ENCODE measurements around the gene PRKAG2.
A peak's percentile ranks its signal among the peaks of the same experiment; 100 is the strongest.

Gene PRKAG2

GRCh38 chr7:151813997-151814396 is 62.9 kb downstream of the PRKAG2 start:
- Histone ChIP-seq H3K4me3 (ENCODE audit: low read length in 2 of 2) (no peak overlapping the region), H2AK5ac (ENCODE audit: low read depth, low read length) (no peak overlapping the region), H3K4me2 (ENCODE audit: insufficient read depth, low read length, poor library complexity, severe bottlenecking) (peak overlapping the region; percentile 56), H3K79me1 (ENCODE audit: low read depth, low read length) (no peaks in the 10 kb centered on the region), H4K91ac (ENCODE audit: low read depth, low read length, poor library complexity) (no peak overlapping the region), H3K9me3 (replicated peaks in 1 of 2; ENCODE audit: control insufficient read depth in 2 of 2, insufficient read depth in 1 of 2, low read depth in 1 of 2, low read length in 2 of 2) (no peaks in the 10 kb centered on the region), H3K4ac (ENCODE audit: low read length) (no peak overlapping the region), H2BK15ac (ENCODE audit: low read length) (no peak overlapping the region), H3K27me3 (ENCODE audit: control insufficient read depth in 3 of 3, insufficient read depth in 3 of 3, low read depth in 1 of 3, low read length in 3 of 3) (peaks cover 0 to 92% (median 0%) of the 10 kb centered on the region in 3 experiments), H3K27ac (replicated peaks; ENCODE audit: low read length) (no peak overlapping the region), H2AFZ (ENCODE audit: low read length) (peak overlapping the region; percentile 45), H3K36me3 (replicated peaks in 1 of 2; ENCODE audit: control insufficient read depth in 2 of 2, insufficient read depth in 2 of 2, low read length in 2 of 2) (no peaks in the 10 kb centered on the region), H2BK5ac (ENCODE audit: low read length) (no peak overlapping the region), H3K18ac (ENCODE audit: low read length) (no peak overlapping the region), H3K9ac (ENCODE audit: low read depth, low read length, poor library complexity) (no peak overlapping the region), H2BK120ac (ENCODE audit: low read depth, low read length) (no peak overlapping the region), H2BK12ac (ENCODE audit: low read length) (no peak overlapping the region), H4K8ac (ENCODE audit: low read depth, low read length) (no peak overlapping the region), H3K4me1 (ENCODE audit: control insufficient read depth in 2 of 2, insufficient read depth in 1 of 2, low read depth in 1 of 2, low read length in 2 of 2) (peaks cover 12 to 16% of the 10 kb centered on the region in 2 donors), H3K23ac (ENCODE audit: low read depth, low read length, poor library complexity) (no peak overlapping the region), H3K14ac (ENCODE audit: low read length) (no peak overlapping the region)
- WGBS, 2 donors (ENCODE audit: extremely low coverage in 2 of 2, insufficient read length in 2 of 2, insufficient replicate concordance in 1 of 2), result no CpG with 5 or more reads among the region's 5 CpGs
- peak; percentile 9 for DNase-seq (ENCODE audit: low spot score)

GRCh38 chr7:151813445-151813844 is 63.5 kb downstream of the PRKAG2 start:
- Histone ChIP-seq H3K4ac (ENCODE audit: low read length) (no peak overlapping the region), H2BK12ac (ENCODE audit: low read length) (no peak overlapping the region), H2BK15ac (ENCODE audit: low read length) (no peak overlapping the region), H3K79me1 (ENCODE audit: low read depth, low read length) (no peaks in the 10 kb centered on the region), H4K8ac (ENCODE audit: low read depth, low read length) (no peak overlapping the region), H2AK5ac (ENCODE audit: low read depth, low read length) (no peak overlapping the region), H3K9me3 (replicated peaks in 1 of 2; ENCODE audit: control insufficient read depth in 2 of 2, insufficient read depth in 1 of 2, low read depth in 1 of 2, low read length in 2 of 2) (no peaks in the 10 kb centered on the region), H3K4me3 (ENCODE audit: low read length in 2 of 2) (no peak overlapping the region), H2AFZ (ENCODE audit: low read length) (no peak overlapping the region), H2BK5ac (ENCODE audit: low read length) (no peak overlapping the region), H3K14ac (ENCODE audit: low read length) (no peak overlapping the region), H2BK120ac (ENCODE audit: low read depth, low read length) (no peak overlapping the region), H3K18ac (ENCODE audit: low read length) (no peak overlapping the region), H3K4me2 (ENCODE audit: insufficient read depth, low read length, poor library complexity, severe bottlenecking) (no peak overlapping the region), H3K23ac (ENCODE audit: low read depth, low read length, poor library complexity) (no peak overlapping the region), H3K4me1 (ENCODE audit: control insufficient read depth in 2 of 2, insufficient read depth in 1 of 2, low read depth in 1 of 2, low read length in 2 of 2) (peaks cover 12 to 16% of the 10 kb centered on the region in 2 donors), H4K91ac (ENCODE audit: low read depth, low read length, poor library complexity) (no peak overlapping the region), H3K27me3 (ENCODE audit: control insufficient read depth in 3 of 3, insufficient read depth in 3 of 3, low read depth in 1 of 3, low read length in 3 of 3) (peaks cover 0 to 91% (median 0%) of the 10 kb centered on the region in 3 experiments), H3K36me3 (replicated peaks in 1 of 2; ENCODE audit: control insufficient read depth in 2 of 2, insufficient read depth in 2 of 2, low read length in 2 of 2) (no peaks in the 10 kb centered on the region), H3K9ac (ENCODE audit: low read depth, low read length, poor library complexity) (no peak overlapping the region), H3K27ac (replicated peaks; ENCODE audit: low read length) (no peak overlapping the region)
- DNase-seq (ENCODE audit: low spot score), result no peak
- no CpG with 5 or more reads among the region's 10 CpGs for WGBS, 2 donors (ENCODE audit: extremely low coverage in 2 of 2, insufficient read length in 2 of 2, insufficient replicate concordance in 1 of 2)

GRCh38 chr7:151812967-151813366 is 63.9 kb downstream of the PRKAG2 start:
- no peak overlapping the region for H2BK12ac ChIP-seq (ENCODE audit: low read length)
- H3K27me3 ChIP-seq (ENCODE audit: control insufficient read depth in 3 of 3, insufficient read depth in 3 of 3, low read depth in 1 of 3, low read length in 3 of 3), result peaks cover 0 to 92% (median 0%) of the 10 kb centered on the region in 3 experiments
- no peak overlapping the region for H2BK120ac ChIP-seq (ENCODE audit: low read depth, low read length)

GRCh38 chr7:151810441-151811232 is 66.3 kb downstream of the PRKAG2 start:
- H2AFZ ChIP-seq (ENCODE audit: low read length), result no peak overlapping the region
- no peak overlapping the region for H2BK15ac ChIP-seq (ENCODE audit: low read length)
- H2BK120ac ChIP-seq (ENCODE audit: low read depth, low read length), result no peak overlapping the region
- no peak overlapping the region for H3K4me2 ChIP-seq (ENCODE audit: insufficient read depth, low read length, poor library complexity, severe bottlenecking)
- H2BK12ac ChIP-seq (ENCODE audit: low read length), result no peak overlapping the region
- H3K4me3 ChIP-seq (ENCODE audit: low read length in 2 of 2), result no peak overlapping the region
- H3K27ac ChIP-seq (replicated peaks; ENCODE audit: low read length), result no peak overlapping the region
- no peak overlapping the region for H4K8ac ChIP-seq (ENCODE audit: low read depth, low read length)
- WGBS, 2 donors (ENCODE audit: extremely low coverage in 2 of 2, insufficient read length in 2 of 2, insufficient replicate concordance in 1 of 2), result no CpG with 5 or more reads among the region's 17 CpGs
- H3K79me1 ChIP-seq (ENCODE audit: low read depth, low read length), result no peaks in the 10 kb centered on the region
- H2AK5ac ChIP-seq (ENCODE audit: low read depth, low read length), result no peak overlapping the region
- H3K18ac ChIP-seq (ENCODE audit: low read length), result peak overlapping the region; percentile 31
- H3K4me1 ChIP-seq (ENCODE audit: control insufficient read depth in 2 of 2, insufficient read depth in 1 of 2, low read depth in 1 of 2, low read length in 2 of 2), result peaks cover 12 to 17% of the 10 kb centered on the region in 2 donors
- no peak for DNase-seq (ENCODE audit: low spot score)
- H3K36me3 ChIP-seq (replicated peaks in 1 of 2; ENCODE audit: control insufficient read depth in 2 of 2, insufficient read depth in 2 of 2, low read length in 2 of 2), result no peaks in the 10 kb centered on the region
- H3K9me3 ChIP-seq (replicated peaks in 1 of 2; ENCODE audit: control insufficient read depth in 2 of 2, insufficient read depth in 1 of 2, low read depth in 1 of 2, low read length in 2 of 2), result no peaks in the 10 kb centered on the region
- no peak overlapping the region for H3K23ac ChIP-seq (ENCODE audit: low read depth, low read length, poor library complexity)
- no peak overlapping the region for H3K14ac ChIP-seq (ENCODE audit: low read length)
- H3K4ac ChIP-seq (ENCODE audit: low read length), result no peak overlapping the region
- H3K9ac ChIP-seq (ENCODE audit: low read depth, low read length, poor library complexity), result no peak overlapping the region
- peaks cover 0 to 79% (median 0%) of the 10 kb centered on the region in 3 experiments for H3K27me3 ChIP-seq (ENCODE audit: control insufficient read depth in 3 of 3, insufficient read depth in 3 of 3, low read depth in 1 of 3, low read length in 3 of 3)
- no peak overlapping the region for H2BK5ac ChIP-seq (ENCODE audit: low read length)
- no peak overlapping the region for H4K91ac ChIP-seq (ENCODE audit: low read depth, low read length, poor library complexity)

More at GRCh38 chr7:151812967-151813366, 63.9 kb downstream of the PRKAG2 start:
- Histone ChIP-seq H3K36me3 (replicated peaks in 1 of 2; ENCODE audit: control insufficient read depth in 2 of 2, insufficient read depth in 2 of 2, low read length in 2 of 2) (no peaks in the 10 kb centered on the region), H4K8ac (ENCODE audit: low read depth, low read length) (no peak overlapping the region), H3K18ac (ENCODE audit: low read length) (no peak overlapping the region), H3K4me1 (ENCODE audit: control insufficient read depth in 2 of 2, insufficient read depth in 1 of 2, low read depth in 1 of 2, low read length in 2 of 2) (peaks cover 12 to 17% of the 10 kb centered on the region in 2 donors), H3K14ac (ENCODE audit: low read length) (no peak overlapping the region), H3K27ac (replicated peaks; ENCODE audit: low read length) (no peak overlapping the region), H3K23ac (ENCODE audit: low read depth, low read length, poor library complexity) (no peak overlapping the region), H3K4ac (ENCODE audit: low read length) (no peak overlapping the region), H3K4me3 (ENCODE audit: low read length in 2 of 2) (no peak overlapping the region), H2BK15ac (ENCODE audit: low read length) (no peak overlapping the region), H2AK5ac (ENCODE audit: low read depth, low read length) (no peak overlapping the region), H2BK5ac (ENCODE audit: low read length) (no peak overlapping the region), H3K9ac (ENCODE audit: low read depth, low read length, poor library complexity) (no peak overlapping the region), H3K79me1 (ENCODE audit: low read depth, low read length) (no peaks in the 10 kb centered on the region), H2AFZ (ENCODE audit: low read length) (no peak overlapping the region), H3K4me2 (ENCODE audit: insufficient read depth, low read length, poor library complexity, severe bottlenecking) (no peak overlapping the region), H4K91ac (ENCODE audit: low read depth, low read length, poor library complexity) (no peak overlapping the region), H3K9me3 (replicated peaks in 1 of 2; ENCODE audit: control insufficient read depth in 2 of 2, insufficient read depth in 1 of 2, low read depth in 1 of 2, low read length in 2 of 2) (no peaks in the 10 kb centered on the region)
- no peak for DNase-seq (ENCODE audit: low spot score)
- WGBS, 2 donors (ENCODE audit: extremely low coverage in 2 of 2, insufficient read length in 2 of 2, insufficient replicate concordance in 1 of 2), result no CpG with 5 or more reads among the region's 9 CpGs
